ENCODE results near the gene THSD7B.

DNA sequence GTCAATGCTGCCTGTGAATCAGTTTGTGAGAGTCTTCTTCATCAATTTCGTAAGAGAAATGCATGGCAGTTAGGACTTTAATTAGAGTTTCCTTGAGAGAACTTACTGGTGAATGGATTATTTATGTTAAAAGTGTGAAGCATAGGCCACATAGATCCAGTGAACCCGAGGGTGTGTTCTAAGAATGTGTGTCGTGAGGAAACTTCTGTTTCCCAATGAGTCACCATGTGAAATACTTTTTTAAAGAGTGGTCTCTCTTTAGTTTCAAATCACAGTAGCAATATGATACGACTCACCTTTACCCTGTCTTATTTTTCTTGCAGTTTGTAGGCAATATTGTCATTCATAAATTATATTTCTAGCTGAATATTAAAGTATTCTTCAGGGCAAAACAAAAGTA, 18.5 kb downstream of the THSD7B start:
- TF ChIP-seq CTCF (IDR thresholded peaks at IDR 0.05) (no peak), ZFX (IDR thresholded peaks at IDR 0.05; ENCODE audit: borderline replicate concordance) (no peak)
